ENCODE measurements around the gene THRB.

DNA sequence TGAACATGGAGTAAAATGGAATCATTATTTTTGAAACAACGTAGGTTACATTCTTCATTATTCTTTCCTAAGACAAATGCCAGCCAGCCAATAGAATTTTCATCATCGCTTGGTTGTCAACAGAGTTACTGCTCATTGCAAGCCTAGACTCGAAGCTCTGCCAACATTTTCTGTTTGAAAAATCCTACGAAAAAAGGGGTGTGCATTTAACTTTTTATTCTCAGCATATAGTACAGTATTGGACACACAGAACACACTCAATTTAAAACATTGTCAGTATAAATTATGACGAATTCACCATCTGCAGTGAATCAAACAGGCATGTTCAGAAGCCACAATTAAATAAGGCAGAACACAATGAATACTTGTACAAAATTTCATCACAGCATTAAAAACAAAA lies 317.4 kb downstream of the THRB start:
- no peak for TF ChIP-seq CTCF (conservative IDR thresholded peaks at IDR 0.05; ENCODE audit: low read length)
- TF ChIP-seq EZH2phosphoT487 (IDR thresholded peaks at IDR 0.05; ENCODE audit: borderline replicate concordance) = no peak

All from Loucy (cell line).